A172 (cell line): ENCODE data around the gene LYRM9. TPM values are rescaled to one million over a fixed set of nuclear protein-coding genes. Genes with fewer than 3 reads are reported as not detected.
A peak's percentile ranks its signal among the peaks of the same experiment; 100 is the strongest.
"Not testable (repeated sequence)": the region's sequence is repeated elsewhere in the genome, so short reads cannot be mapped to it uniquely, and the experiment has no call there.

Experiments used
- DNase-seq: peaks from one replicate; pipeline ENCODE4 v3.0.0-alpha.2; 2015; ENCODE audit warnings: low spot score
- total RNA-seq: library from RNA; depleted of rRNA; stranded (reverse); fragments of >200 nt; shearing (Covaris generic); gene quantifications from 2 replicates; pipeline ENCODE4 v1.2.3, GENCODE V29; 2014; rRNA removed

Gene LYRM9
- 5.2 and 11.6 TPM in 2 replicates for total RNA-seq

DNA sequence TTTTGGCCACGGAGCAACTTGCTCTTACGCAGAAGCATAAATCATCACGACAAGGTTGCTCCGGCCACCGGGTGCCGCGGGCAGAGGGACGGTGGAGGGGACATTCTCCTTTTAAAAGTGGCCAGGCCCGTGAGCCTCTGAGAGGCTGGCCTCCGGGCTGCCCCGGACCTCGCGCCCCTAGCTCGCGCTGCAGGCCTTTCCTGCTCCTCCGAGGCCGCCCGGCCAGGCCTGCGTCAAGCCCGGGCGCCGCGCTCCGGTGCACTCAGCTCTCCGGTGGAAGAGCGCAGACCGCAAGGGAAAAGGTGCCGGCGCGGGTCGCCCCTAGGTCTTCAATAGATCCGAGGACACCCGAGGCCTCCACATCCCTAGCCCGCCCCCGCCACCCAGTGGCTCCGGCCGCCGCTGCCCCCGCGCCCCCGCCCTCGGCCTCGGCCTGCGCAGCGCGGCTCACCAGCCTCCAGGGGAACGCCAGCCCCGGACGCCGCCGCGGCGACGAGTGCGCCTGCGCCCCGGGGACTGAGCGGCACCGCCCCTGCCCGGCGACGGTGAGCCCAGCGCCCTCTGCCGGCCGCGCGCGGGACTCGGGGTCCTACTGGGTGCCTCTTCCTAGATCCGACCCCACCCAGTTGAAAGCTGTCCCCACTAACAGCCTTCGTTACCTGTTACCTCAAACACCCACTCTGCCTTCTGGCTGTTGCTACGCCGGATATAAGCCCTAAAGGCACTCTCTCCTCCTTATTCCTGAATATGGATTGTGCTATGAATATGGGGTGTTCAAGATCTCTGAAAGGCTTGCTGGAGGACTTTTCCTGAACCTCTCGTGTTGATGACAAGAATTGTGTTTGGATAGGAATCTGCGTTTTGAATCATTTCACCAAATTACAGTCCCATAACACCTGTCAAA lies at the start of gene LYRM9:
Gene LYRM9 (minus strand): TSS at position 500 of the 904 bp plus-strand sequence. CDS start 10,671 bp downstream, outside the sequence.
- DNase-seq, result peak; percentile 72

DNA sequence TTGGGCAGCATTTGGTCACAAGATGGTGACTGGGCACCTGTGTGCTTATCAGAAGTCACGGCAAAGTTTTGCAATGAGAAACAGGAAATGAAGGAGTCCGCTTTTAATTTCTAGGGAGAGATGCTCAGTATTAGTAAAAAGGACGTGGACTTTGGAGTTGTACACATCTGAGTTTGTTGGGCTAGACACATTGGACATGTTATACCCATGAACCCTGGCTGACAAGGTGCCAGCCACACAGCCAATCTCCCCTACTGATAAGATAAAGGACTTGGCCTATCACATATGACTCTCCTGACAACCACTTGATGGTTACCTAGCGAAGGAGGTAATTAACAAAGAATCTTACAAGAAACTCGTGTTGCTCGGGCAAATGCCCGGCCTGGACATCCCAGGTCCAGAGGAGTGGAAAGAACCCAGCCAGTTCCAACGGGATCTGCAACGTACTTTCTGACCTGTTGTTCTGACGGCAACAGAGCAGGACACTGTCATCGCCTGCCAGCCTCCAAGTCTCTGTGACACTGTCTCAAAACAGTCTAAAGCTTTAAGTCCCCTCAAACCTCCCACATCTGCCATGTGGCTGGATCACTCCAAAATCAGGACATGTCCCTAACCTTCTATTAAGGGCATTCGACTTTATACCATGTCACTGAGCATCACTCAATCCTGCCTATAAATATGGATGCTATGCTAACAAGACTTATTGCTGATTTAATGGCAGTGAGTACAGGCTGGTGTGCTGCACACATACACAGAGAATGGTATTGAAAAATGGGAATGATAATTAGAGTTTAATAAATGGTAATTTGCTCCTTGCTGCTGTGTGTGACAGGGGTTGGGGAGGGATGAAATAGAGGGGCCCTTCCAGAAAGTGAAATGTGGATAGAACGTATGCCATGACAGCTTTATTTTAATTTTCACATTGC lies 47.6 kb upstream of the LYRM9 start:
- DNase-seq, result no peak

DNA sequence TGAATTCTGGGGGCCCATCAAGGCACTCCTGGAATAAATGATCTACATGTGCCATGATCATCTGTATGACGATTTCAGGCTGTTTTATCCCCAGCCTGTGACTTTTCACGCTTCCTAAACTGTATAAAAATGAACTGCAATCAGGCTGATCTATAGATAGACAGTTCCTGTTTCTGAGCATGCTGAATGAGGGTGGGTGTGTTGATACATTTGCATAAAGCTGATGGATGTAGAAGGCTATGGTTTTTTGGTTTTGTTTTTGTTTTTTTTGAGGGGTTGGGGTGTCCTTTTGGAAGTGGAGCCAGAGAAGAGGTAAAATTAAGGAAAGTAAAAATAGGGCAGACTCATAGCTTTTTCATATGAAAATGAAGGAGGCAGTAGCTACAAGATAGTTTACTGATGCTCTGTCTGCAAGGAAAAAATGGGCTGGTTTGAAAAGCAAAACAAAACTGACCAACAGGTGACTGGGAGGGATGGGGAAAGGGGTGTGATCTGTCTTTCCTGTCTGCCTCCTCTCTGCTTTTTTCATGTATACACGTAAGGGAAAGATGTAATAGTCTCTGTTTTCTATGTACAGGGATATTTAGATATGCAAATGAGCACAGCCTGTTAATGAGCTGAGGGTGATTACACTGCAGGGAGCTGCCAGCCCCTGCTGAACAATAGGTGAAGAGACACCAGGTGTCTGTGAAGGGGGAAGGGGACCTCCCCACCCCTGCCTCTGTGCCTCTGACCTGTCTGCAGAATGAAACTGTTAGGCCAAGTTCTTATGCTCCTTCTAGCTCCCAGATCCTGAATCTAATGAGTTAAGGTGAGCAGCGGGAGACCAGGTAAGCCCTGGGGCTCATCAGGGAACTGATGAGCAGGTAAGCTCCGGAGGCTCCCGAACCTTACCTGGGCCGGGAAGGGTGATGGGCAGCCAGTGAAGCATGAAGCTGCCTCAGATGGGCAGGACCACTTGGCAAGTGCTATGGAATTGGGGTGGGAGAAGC lies 46.6 kb upstream of the LYRM9 start:
- DNase-seq, result no peak

DNA sequence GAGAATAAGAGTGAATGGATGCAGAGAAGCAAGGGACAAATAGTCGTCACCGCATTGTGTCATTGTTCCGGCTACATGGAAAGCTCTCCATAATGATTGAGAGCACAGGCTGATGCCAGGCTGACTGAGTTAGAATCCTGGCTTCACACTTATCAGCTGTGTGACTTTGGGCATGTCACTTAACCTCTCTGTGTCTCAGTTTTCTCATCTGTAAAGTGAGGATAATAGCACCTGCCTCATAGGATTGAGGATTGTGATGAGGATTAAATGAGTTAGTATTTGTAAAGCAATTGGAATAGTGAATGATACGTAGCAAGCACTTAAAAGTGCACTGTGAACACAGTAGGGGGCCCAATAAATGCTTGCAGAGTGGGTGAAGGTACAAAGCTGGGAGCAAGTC lies 45.7 kb upstream of the LYRM9 start:
- no peak for DNase-seq

DNA sequence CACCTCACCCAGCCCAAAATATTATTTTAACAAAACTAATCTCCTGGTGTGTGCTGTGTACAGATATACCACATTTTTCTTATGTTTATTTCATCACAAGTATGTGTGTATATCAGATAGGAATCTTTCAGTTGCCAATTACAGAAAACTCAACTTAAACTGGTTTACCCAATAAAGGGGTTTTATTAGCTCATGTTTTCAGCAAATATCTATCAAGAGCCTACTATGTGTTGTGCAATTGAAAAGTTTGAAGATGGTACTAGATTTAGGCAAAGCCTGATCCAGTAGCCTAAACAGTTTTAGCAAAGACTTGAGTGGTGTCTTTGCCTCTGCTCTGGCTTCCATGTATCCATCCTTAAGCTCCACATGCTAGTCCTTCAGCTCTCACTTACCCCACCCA lies 45.1 kb upstream of the LYRM9 start:
- DNase-seq, result no peak

DNA sequence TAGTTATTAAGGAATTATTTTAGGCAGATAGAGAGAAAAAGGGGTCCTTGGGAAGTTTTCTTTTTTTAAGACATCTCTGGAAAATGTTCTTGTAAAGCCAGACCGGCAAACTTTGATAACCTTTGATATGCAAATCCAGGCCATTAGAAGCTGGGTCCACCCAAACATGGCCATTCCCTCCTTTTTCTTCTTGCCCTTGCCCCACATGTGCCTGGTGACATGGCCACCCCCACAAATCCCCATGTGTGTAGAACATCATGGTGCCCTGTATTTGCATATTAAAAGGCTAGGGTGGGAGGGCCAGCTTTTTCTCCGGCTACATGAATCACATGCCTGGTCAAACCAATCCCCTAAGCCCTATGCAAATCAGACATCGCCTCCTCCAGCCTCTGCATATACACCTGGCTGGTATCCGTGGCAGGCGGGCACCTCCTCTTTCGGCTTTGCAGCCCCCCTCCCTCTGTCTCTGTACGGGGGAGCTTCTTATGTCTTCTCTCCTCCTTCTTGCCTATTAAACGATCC lies 43.9 kb upstream of the LYRM9 start:
- no peak for DNase-seq

DNA sequence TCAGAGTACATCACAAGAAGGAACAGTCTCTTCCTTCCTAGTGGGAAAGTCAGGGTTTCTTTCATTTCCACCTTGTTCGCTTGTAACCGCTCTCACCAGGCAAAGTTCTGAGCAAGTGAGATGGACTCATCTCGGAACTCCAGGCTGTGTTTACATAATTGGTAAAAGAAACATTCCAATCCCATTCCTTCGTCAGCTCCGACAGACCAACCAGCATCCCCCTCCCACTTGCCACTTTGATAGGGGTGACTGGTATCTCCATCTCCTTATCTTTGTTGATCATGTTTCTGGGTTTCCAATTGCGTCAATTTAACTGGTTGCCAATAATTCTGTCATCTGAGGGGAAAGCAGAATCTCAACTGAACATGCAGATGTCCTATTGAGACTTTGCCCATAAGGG lies 36.8 kb upstream of the LYRM9 start:
- no peak for DNase-seq

DNA sequence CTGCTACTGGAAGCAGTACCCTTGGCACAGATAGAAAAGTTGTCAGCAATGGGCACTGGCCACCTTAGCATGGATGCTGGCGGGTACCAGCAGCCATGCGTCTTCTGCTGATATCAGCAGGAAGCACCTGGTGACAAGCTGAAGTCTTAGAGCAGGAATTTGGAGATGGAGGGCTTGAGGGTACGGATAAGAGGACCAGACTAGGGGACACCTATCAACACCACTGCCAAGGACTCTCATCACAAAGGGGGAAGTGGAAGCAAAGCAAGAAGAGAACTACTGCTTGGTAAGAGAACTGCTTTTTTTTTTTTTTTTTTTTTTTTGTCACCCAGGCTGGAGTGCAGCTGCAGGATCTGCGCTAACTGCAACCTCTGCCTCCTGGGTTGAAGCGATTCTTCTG lies 35.4 kb upstream of the LYRM9 start:
- no peak for DNase-seq

DNA sequence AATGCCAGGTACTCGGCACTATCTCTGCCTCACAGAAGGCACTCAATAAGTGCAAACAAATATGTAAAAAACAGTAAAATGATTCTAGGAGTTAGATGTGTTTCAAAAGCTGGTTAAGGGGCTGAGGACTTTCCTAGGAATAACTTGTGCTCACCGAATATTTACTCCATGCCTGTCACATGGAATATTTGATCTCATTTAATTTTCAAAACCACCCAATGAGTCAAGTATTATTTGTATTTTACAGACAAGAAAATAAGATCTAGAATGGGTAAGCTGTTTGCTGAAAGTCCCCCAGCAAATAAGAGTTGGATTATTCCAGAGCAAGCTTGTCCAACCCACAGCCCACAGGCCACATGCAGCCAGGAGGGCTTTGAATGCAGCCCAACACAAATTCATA lies 34.6 kb upstream of the LYRM9 start:
- DNase-seq, result no peak

DNA sequence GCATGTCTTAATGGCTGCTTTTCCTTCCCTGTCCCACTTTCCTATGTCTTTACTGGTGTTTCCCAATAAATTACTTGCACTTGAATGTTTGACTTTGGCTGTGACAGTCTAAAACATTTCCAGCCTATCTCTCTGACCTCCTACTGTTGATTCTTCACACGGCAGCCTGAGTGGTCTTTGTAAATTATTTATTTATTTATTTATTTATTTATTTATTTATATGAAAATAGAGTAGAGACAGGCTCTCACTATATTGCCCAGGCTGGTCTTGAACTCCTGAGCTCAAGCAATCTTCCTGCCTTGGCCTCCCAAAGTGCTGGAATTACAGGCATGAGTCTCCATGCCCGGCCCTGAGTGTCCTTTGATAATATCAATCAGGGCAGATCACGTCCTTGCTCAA lies 28.4 kb upstream of the LYRM9 start:
- DNase-seq, result no peak

DNA sequence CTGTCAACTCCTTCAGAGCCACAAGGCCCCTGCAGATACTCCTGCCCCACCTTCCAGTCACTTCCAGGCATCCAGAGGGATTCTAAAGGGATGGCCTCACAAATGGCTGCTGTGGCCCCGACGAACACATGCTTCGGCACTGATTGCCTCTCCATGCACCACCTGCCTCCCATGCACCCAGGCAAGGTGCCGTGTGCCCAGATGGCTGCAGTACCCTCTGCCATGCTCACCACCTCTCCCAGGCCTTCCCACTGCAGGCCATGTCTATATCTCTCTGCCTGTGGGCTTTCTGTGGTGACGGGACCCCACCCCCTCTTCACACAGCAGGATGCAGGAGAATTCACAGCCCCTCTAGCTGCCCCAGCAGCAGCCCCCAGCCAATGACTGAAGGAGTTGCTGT lies 27.9 kb upstream of the LYRM9 start:
- no peak for DNase-seq

DNA sequence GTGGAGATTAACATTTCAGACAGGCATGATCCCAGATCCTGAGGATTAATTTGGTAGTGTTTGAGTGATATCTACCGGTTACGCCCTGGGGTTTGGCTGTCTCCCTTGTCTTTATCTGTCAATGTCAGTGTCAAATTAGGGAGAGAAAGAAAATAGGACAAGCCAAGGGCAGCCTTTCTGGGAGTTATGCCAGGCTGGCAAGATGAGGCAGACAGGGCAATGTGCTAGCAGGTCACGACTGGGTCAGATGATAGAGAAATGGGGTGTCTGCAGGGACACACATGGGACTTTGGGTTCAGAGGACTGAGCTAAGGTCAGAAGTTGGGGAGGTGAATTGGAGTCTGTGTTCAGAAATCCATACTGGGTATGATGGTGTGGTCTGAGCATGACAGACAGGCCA lies 27.4 kb upstream of the LYRM9 start:
- DNase-seq, result no peak

DNA sequence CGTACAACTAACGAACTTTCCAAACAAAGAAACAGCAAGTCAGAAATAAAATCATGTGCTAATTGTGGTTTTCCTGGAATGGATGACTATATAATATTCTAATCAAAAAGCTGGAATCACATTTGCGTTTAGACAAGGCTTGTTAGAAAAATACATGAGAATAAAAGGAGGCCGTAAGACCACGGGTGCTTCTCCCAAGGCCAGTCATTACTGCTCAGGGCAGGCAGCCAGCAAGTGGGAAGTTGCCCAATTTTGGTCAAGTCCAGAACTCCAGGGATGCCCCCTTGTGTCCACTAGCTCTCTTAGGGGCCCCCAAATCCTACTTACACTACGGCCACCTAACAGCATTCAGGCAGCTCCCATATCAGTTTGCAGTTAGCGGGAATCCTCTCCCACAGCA lies 25.9 kb upstream of the LYRM9 start:
- DNase-seq, result no peak

DNA sequence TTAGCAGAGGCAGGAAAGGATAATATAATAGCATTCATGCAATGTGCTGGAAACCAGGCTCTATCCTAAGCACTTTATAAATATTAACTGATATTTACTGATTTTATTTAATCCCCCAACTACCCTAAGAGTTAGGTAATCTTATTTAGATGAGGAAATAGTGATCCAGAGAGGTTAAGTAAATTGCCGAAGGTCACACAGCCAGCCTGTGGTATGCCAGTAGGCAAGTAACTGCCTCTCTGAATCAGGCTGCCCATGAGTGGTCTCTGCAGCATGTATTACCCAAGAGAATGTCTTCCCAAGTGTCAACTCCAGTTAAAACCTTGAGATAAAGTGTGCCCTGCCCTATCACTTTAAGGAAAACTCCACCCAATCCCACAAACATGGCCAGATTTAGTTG lies 25.3 kb upstream of the LYRM9 start:
- no peak for DNase-seq

DNA sequence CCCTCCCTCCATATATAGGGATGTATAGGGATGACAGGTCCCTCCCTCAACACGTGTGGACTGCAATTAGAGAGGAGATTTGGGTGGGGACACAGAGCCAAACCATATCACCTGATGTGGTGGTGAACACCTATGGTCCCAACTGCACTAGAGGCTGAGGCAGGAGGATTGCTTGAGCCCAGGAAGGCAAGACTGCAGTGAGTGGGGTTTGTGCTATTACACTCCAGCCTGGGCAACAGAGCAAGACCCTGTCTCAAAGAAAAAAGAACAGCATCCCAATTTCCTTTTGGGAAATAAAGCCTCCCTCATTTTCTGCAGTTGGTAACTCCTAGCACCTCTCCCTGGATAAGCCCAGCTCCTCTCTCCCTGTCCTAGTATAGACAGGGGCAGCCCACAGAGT lies 23.8 kb upstream of the LYRM9 start:
- DNase-seq, result no peak

DNA sequence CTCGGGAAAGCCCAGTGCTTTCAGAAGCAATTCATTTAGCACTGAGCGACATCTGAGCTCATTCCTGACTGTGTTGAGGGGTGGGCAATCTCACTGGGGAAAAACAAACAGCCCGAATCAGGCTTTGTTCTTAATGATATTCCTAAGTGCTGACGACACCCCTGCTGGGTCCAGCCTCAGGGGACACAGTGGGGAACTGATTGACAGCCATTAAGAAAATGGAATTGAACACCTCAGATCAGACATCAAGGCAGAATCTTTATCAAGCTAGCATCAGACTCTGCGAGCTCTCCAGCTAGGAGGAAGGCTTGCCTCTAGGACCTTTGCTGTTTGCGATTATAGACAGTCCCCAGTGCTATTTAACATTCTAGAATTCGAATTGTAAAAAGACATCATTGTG lies 22.5 kb upstream of the LYRM9 start:
- DNase-seq, result no peak

DNA sequence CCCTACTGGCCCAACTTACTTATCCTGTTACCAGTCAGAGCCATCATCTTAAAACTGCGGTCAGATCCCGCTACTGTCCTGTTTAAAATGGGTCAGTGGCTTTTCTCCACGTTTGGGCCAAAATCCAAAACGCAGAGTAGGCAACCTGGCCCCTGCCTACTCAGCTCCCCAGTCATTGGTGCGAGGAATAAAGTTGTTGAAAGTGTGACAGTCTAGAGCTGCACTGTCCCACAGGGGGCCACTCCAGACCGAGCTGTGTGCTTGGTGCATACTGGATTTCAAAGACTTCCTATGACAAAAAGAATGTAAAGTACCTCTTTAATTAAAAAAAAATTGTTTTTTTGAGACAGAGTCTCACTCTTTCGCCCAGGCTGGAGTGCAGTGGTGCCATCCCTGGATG lies 21.2 kb upstream of the LYRM9 start:
- DNase-seq, result no peak

DNA sequence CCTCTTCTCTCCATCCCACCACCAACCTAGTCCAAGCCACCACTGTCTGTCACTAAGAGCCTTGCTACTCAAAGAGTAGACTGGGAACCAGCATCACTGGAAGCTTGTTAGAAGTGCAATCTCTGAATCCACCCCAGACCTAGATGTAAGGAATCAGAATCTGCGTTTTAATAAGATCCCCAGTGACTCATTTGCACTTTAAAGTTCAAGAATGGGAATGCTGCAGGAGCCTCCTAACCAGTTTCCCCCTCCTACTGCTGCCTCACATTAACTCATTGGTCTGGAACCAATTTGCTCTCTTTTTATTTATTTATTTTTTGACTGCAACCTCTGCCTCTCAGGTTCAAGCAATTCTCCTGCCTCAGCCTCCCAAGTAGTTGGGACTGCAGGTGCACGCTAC lies 19.8 kb upstream of the LYRM9 start:
- DNase-seq, result no peak

DNA sequence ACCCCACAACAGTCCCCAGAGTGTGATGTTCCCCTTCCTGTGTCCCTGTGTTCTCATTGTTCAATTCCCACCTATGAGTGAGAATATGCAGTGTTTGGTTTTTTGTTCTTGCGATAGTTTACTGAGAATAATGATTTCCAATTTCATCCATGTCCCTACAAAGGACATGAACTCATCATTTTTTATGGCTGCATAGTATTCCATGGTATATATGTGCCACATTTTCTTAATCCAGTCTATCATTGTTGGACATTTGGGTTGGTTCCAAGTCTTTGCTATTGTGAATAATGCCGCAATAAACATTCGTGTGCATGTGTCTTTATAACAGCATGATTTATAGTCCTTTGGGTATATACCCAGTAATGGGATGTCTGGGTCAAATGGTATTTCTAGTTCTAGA lies 19.1 kb upstream of the LYRM9 start:
- not testable (repeated sequence) for DNase-seq

DNA sequence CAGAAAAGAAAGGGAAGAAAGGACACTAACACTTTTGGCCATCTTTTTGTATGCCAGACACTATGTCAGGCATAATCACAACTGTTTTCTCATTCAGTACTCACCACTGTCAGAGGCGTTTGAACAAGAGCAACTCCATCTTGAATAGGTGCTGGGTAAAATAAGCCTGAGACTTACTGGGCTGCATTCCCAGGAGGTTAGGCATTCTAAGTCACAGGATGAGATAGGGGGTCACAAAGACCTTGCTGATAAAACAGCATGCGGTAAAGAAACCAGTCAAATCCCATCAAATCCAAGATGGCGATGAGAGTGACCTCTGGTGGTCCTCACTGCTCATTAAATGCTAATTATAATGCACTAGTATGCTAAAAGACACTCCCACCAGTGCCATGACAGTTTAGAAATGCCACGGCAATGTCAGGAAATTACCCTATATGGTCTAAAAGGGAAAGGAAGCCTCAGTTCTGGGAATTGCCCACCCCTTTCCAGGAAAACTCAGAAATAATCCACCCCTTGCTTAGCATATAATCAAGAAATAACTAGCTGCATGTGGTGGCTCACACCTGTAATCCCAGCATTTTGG lies 14.9 kb upstream of the LYRM9 start:
- no peak for DNase-seq

DNA sequence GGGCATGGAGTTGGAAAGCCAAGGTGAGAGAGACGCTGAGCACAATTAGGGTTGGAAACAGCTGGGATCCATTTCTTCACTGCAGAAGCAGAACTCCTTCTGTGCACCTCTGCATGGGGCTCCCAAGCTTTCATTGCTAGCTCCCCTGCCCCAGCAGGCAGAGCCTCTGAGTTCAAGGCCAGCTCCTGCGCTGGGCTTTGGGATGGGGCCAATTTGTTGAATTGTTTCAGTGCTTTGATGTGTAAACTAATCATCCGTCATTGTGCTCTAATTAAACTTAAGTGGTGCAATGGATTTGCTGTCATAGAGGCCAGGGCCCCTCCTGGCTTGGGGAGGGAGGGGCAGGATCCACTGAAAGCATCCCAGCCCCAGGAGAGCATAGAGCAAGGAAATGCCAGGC lies 13.5 kb upstream of the LYRM9 start:
- no peak for DNase-seq
